GM19193 (cell line): ENCODE results near the gene DRD2.

Experiments
- POLR2A ChIP-seq: IDR thresholded peaks from 4 replicates; pipeline ENCODE4 v1.6.1; 2011; ENCODE audit not compliant: insufficient read depth, insufficient read length; ENCODE audit errors: extremely low read depth

The DRD2 gene

DNA sequence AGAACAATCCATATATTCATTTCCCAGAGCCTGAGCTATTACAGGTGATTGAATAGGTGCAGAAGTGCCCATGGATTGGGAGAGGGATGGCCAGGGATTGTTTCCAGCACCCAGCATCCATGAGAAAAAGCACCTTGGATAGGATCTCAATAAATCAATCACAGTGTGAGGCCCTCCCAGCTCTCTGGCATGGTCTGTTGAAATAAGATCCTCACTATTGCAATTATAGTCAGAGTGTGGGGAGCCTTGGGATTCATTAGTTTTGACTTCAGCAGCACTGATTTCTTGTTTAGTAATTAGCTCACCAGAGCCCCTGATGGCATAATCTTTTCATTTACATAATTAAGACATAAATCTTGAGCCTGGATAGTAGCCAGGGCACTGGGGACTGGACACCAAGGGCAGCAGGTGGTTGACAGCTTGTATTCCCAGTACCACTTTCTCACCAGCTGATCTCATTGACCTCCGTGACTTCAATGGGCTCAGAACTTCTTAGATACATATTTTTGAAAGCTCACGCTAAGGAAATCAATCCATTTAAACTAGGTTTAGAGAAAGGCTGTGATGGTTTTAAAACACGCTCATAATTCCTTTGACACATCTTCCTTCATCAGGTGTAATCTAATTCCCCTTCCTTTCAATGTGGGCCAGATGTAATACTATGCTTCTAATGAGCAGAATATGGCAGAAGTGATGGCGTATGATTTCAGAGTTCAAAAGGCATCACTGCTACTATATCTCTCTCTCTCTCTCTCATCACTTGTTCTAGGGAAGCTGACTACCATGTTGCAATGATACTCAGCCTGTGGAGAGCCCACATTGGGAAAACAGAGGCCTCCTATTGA, 22.1 kb upstream of the DRD2 start:
- no peak for TF ChIP-seq POLR2A

DNA sequence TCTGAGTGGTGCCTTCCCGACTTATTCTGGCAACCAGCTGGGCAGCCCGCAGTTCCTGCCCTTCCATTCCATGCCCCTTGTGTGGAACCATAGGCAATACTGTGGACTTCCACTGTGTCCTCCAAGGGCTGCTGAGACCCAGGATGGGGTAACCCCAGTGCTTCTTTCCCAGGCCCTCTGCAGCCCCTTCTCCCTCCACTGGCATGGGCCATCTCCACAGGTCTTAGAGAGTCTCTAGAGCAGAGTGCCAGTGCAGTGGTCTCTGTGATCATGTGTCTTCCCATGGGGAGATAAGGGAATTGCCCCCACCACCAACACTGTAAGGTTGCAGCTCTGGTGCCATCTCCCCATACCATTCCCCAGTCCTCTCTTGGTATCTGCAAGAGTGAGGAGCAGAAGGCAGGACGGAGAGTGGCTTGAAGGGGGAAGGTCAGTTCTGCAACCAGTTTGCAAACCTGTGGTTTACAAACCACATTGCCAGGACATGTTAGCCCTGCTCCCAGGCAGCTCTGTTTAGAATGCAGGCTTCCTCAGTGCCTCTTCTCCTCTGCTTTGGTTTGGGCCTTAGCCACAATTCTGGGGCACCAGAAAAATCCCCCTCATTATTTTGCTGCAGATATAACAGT, 20.9 kb upstream of the DRD2 start:
- TF ChIP-seq POLR2A = no peak

GRCh38 chr11:113494021-113494420, 18.8 kb upstream of the DRD2 start:
- no peak for TF ChIP-seq POLR2A

- no peak for TF ChIP-seq POLR2A
Measured at GRCh38 chr11:113493206-113493605, 18.0 kb upstream of the DRD2 start.

DNA sequence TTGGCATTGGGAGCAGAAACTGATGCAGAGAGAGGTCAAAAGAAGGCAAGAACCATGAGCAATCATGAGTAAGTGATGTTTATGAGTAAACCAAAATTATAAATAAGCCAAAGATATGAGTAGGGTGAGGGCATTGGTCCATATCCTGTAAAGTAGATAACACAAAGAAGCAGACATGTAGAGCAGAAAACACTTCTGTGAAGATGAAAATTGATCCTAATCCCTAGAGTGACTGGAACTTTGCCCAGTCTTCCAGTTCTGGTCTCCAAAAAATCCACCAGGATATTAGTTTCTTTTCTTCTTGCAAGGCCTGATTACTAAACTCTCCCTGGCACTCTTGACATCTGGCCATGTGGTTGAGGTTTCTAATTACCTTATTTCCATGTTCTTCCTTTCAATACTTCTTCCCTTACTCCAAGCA, 13.7 kb upstream of the DRD2 start:
- TF ChIP-seq POLR2A = no peak

DNA sequence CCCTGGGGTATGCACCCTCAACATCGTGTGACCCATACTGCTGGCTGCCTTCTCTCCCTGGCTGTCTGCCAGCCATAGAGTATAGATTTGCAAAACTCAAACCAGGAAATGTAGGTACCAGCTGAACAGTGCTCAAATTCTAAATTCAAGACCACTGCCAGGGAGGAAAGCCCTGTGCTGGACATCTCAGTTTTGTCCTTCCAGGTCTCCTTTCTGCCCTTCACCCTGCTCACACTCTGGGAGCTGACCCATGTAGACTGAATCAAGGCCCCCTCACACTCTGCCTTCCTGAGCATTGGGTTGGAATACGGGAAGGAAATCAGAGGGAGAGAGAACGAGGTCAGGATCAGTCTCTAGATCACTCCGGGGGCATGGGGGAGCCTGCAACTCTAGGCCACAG, 12.4 kb upstream of the DRD2 start:
- TF ChIP-seq POLR2A = no peak

- TF ChIP-seq POLR2A = no peak
Measured at GRCh38 chr11:113484223-113484622, 9.0 kb upstream of the DRD2 start.

GRCh38 chr11:113481672-113482071, 6.5 kb upstream of the DRD2 start:
- TF ChIP-seq POLR2A = no peak

DNA sequence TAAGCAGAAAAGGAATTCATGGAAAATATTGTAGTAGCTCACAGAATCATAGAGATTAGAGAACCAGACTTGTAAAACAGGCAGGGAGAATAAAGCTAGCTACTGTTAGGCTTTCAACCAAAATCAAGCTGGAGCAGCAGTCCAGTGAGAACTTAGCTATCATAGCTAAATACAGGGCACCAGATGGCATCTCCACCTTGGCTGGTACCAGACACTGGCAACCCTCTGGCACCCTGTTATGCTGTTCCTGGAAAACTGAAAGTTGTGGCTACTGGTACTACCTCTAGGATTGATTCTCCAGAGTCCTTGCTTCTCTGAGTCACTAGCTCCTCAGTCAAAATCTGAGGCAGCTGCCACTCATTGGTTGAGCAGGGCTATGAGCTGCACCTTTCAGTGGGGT, 6.0 kb upstream of the DRD2 start:
- no peak for TF ChIP-seq POLR2A

- TF ChIP-seq POLR2A = no peak
Measured at GRCh38 chr11:113477321-113477720, 2.1 kb upstream of the DRD2 start.

DNA sequence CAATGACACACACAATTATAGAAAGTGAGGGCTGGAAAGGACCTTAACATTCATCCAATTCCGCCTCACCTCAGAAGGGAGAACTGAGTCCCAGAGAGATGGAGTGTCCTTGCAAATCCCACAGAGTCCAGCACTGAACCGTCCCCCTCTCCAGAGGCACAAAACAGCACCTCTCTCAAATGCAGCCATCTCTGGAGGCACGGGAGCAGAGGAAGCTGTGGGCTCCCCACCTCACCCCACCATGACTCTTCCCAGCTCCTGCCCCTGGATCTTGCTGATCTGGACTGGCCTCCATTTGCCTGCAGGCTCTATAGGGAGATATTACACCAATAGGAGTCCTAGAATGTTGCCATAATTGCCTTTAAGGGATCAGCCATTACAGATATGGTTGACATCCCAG, 1.4 kb upstream of the DRD2 start:
- TF ChIP-seq POLR2A = no peak

GRCh38 chr11:113474362-113475159, 637 bp downstream of the DRD2 start:
- no peak for TF ChIP-seq POLR2A

DNA sequence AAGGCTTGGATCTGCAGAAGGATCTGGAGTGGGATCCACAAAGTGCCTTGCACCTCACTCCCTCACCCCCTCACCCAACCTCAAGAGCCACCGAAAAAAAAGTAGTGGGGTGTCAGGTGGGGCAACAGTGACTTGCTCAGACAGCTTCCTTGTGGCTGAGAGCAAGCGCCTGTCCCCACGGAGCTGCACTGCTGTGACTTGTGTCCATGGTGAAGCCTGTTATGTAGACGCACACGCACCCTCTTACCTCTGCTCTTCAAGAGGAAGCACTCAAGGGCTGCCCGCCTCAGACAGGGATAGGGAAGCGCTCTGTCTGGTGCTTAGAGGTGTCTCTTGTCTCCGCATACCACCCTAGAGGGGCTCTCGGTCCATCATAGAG, 1.2 kb downstream of the DRD2 start:
- TF ChIP-seq POLR2A = no peak

DNA sequence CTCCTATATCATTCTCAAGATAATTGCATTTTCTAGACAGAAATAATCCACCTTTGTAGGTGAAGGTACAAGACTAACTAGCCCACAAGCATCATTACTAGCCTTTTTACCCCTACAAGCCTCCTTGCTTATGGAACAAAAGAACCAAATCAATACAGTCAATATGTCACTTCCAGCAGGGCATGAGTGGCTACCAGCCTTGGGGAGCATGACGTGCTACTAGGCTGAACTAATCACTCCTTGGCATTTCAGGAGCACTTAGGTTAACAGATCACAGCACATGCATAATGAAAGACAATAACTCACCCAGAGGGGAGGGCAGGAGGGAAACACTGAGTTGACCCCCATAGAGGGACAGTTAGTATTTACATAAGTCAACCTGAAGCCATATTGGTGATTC, 2.7 kb downstream of the DRD2 start:
- TF ChIP-seq POLR2A = no peak

DNA sequence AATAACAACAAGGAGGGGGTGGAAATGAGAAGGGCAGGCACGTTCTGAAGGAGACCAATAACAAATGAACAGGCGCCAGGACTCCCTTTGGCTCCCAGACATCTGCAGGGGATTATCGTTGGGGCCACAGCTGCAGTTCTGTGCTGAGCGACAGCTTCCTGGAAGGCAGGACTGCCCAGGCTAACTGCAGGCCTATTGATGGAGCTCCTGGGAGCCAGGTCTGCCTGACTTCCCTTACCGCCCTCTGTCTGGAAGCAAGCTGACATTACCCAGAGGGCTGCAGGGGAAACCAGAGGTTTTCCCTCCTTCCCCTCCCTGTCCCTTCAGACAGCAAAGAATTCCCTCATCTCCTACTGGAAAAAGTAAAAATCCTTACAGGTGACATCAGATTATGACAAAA, 5.0 kb downstream of the DRD2 start:
- TF ChIP-seq POLR2A = no peak

GRCh38 chr11:113468726-113469345, 6.4 kb downstream of the DRD2 start:
- no peak for TF ChIP-seq POLR2A

DNA sequence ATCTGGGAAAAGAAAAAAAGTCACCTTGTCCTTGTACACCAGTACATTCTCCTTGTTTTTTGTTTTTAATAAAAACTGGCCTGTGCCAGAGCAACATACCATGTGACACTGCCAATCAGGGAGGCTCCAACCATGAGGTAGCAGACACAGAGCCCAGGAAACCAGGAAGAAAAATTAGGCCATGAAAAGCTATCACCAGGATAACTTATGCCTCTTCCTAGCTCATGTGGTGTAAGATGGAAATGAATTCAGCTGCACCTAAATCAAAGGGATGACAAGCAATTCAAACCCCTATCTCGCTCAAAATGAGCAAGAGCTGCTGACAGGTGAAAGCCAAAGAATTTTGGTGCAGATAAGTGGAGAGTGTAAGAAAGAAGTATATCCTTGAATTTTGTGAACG, 7.7 kb downstream of the DRD2 start:
- TF ChIP-seq POLR2A = no peak
